Keratinocyte (primary cell): ENCODE measurements around the gene DGKD.

Experiments
- CTCF ChIP-seq, 3 experiments: IDR thresholded peaks in 1 of 3; conservative IDR thresholded peaks in 1 of 3; optimal IDR thresholded peaks in 1 of 3; 2 replicates in 2 of 3; 3 replicates in 1 of 3; pipeline versions ENCODE3 to v1.5.1; 2011; ENCODE audit warnings: low read length in 3 of 3, mild to moderate bottlenecking in 3 of 3, moderate library complexity in 2 of 3, control low read depth in 1 of 3, inconsistent platforms in 1 of 3; ENCODE audit not compliant: insufficient read depth in 2 of 3; ENCODE audit errors: extremely low read depth in 1 of 3
- EZH2 ChIP-seq: IDR thresholded peaks from one replicate; pipeline ENCODE4 v1.6.1; 2012; ENCODE audit warnings: inconsistent platforms, mild to moderate bottlenecking, low read length, moderate library complexity

DNA sequence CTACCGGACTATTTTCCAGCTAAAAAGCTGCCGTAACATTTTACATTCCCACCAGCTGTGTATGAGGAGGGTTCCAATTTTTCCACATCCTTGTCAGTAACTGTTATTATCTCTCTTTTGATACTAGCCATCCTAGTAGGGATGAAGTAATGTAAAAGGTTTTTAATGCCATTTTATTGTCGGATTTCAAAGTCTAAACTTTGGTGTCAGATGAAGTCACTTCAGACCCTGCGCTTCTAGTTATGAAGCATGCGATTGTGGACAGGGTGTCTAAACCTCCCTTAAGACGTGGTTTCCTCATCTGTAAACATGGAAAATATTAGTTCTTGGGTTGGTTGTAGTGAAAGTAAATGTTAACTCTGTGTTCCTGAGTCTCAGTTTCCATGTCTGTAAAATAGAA, 4.7 kb downstream of the DGKD start:
- TF ChIP-seq CTCF (optimal IDR thresholded peaks at IDR 0.05 in 1 of 3, IDR thresholded peaks at IDR 0.05 in 1 of 3, conservative IDR thresholded peaks at IDR 0.05 in 1 of 3; ENCODE audit: extremely low read depth in 1 of 3, insufficient read depth in 2 of 3, low read length in 3 of 3) = no peak
- TF ChIP-seq EZH2 = no peak
